Spleen (tissue), 7 donors: ENCODE measurements around the gene SLIT3.

Experiments
- POLR2A ChIP-seq, 3 donors: fragments of 450-650 bp; IDR thresholded peaks; one replicate each; pipeline ENCODE4 v1.5.1; 2017; ENCODE audit warnings: antibody characterized with exemption in 3 of 3, mild to moderate bottlenecking in 1 of 3
- TF ChIP-seq, protein P1 (sequence below), 11 experiments: fragments of 200-600 bp in 7 of 11; fragments of 450-650 bp in 4 of 11; sonication (generic) in 4 of 11; IDR thresholded peaks in 8 of 11; conservative IDR thresholded peaks in 3 of 11; 1 replicate in 7 of 11; 2 replicates in 4 of 11; pipeline versions ENCODE4 v1.4.0 to v1.8.0; 2016 to 2021; ENCODE audit warnings: antibody characterized with exemption in 11 of 11, inconsistent platforms in 4 of 11, mild to moderate bottlenecking in 1 of 11
- donor health status: DM: no; HTN: no; CAD: no; lungs with moderate emphysema.
- donor health status: DM: no; HTN: no; CAD: no.
- donor health status: DM: no; HTN: no; CAD: no.

DNA sequence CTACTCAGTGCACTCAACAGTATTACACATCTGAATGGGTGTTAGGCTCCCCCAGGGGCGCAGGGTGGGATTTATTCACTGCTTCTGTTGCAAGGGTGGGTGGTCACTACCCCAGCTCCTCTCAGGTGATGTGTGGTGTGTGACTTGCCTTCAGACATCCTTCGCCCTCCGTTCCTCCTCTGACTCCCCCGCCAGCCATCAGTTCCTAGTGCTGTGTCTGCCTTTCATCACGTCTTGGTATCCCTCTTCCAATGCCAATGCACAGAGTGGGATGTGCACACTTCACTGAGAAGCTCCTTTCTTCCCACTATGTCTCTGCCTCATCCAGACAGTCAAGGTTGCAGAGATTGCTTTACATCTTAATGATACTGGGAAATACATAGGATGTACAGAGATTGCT is 79.4 kb downstream of the SLIT3 start:
- TF ChIP-seq, protein P1, sequence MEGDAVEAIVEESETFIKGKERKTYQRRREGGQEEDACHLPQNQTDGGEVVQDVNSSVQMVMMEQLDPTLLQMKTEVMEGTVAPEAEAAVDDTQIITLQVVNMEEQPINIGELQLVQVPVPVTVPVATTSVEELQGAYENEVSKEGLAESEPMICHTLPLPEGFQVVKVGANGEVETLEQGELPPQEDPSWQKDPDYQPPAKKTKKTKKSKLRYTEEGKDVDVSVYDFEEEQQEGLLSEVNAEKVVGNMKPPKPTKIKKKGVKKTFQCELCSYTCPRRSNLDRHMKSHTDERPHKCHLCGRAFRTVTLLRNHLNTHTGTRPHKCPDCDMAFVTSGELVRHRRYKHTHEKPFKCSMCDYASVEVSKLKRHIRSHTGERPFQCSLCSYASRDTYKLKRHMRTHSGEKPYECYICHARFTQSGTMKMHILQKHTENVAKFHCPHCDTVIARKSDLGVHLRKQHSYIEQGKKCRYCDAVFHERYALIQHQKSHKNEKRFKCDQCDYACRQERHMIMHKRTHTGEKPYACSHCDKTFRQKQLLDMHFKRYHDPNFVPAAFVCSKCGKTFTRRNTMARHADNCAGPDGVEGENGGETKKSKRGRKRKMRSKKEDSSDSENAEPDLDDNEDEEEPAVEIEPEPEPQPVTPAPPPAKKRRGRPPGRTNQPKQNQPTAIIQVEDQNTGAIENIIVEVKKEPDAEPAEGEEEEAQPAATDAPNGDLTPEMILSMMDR (IDR thresholded peaks at IDR 0.05 in 8 of 11, conservative IDR thresholded peaks at IDR 0.05 in 3 of 11), result no peak
- no peak for TF ChIP-seq POLR2A (IDR thresholded peaks at IDR 0.05)
